ENCODE results near the gene NOP56. TPM values are rescaled to one million over a fixed set of nuclear protein-coding genes. Genes with fewer than 3 reads are reported as not detected.

NOP56 gene
- total and polyA plus RNA-seq, 9 of the 15 experiments (the other 6 are each of a cell fraction or from before 2014, with no cell fraction given) = 295 to 697 (median 439) TPM

- TF ChIP-seq ZNF77 (CRISPR knock-in tag; IDR thresholded peaks at IDR 0.05) (no peak), ZNF263 (CRISPR knock-in tag; IDR thresholded peaks at IDR 0.05; ENCODE audit: borderline replicate concordance) (peak; percentile 26; the same call in 1 of the 2 replicates), ZNF316 (IDR thresholded peaks at IDR 0.05) (no peak), ZNF354B (CRISPR knock-in tag; IDR thresholded peaks at IDR 0.05) (no peak), ZC3H4 (CRISPR knock-in tag; IDR thresholded peaks at IDR 0.05; ENCODE audit: borderline replicate concordance) (no peak), ZZZ3 (IDR thresholded peaks at IDR 0.05) (no peak), CBFA2T2 (conservative IDR thresholded peaks at IDR 0.05) (no peak), TRIM28 (IDR thresholded peaks at IDR 0.05) (no peak), ZNF436 (CRISPR knock-in tag; IDR thresholded peaks at IDR 0.05) (no peak), RB1 (IDR thresholded peaks at IDR 0.05; ENCODE audit: low read depth) (peak; percentile 19; the same call in 1 of the 2 replicates), ZFP30 (CRISPR knock-in tag; IDR thresholded peaks at IDR 0.05; ENCODE audit: borderline replicate concordance) (no peak), BCOR (IDR thresholded peaks at IDR 0.05) (no peak), PHB (CRISPR knock-in tag; IDR thresholded peaks at IDR 0.05) (no peak), SRSF3 (IDR thresholded peaks at IDR 0.05; ENCODE audit: insufficient read depth, low read length) (no peak), CBFA2T3 (IDR thresholded peaks at IDR 0.05) (no peak), ETS2 (tag; IDR thresholded peaks at IDR 0.05; ENCODE audit: borderline replicate concordance, poor library complexity, severe bottlenecking) (no peak), HIVEP1 (CRISPR knock-in tag; IDR thresholded peaks at IDR 0.05) (no peak), BCL6 (CRISPR knock-in tag; IDR thresholded peaks at IDR 0.05) (no peak), ZC3H11A (IDR thresholded peaks at IDR 0.05; ENCODE audit: low read depth, low read length) (no peak), ZFX (CRISPR knock-in tag; IDR thresholded peaks at IDR 0.05) (peak; percentile 48; the same call in 1 of the 2 replicates), PHF8 (IDR thresholded peaks at IDR 0.05; ENCODE audit: borderline replicate concordance, low read length) (peak; percentile 37; the same call in 1 of the 2 replicates), ZNF134 (CRISPR knock-in tag; conservative IDR thresholded peaks at IDR 0.05) (no peak)
- TF ChIP-seq, protein P1, sequence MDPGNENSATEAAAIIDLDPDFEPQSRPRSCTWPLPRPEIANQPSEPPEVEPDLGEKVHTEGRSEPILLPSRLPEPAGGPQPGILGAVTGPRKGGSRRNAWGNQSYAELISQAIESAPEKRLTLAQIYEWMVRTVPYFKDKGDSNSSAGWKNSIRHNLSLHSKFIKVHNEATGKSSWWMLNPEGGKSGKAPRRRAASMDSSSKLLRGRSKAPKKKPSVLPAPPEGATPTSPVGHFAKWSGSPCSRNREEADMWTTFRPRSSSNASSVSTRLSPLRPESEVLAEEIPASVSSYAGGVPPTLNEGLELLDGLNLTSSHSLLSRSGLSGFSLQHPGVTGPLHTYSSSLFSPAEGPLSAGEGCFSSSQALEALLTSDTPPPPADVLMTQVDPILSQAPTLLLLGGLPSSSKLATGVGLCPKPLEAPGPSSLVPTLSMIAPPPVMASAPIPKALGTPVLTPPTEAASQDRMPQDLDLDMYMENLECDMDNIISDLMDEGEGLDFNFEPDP (CRISPR knock-in tag; IDR thresholded peaks at IDR 0.05) = no peak
- TF ChIP-seq, protein P2, sequence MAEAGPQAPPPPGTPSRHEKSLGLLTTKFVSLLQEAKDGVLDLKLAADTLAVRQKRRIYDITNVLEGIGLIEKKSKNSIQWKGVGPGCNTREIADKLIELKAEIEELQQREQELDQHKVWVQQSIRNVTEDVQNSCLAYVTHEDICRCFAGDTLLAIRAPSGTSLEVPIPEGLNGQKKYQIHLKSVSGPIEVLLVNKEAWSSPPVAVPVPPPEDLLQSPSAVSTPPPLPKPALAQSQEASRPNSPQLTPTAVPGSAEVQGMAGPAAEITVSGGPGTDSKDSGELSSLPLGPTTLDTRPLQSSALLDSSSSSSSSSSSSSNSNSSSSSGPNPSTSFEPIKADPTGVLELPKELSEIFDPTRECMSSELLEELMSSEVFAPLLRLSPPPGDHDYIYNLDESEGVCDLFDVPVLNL (CRISPR knock-in tag; IDR thresholded peaks at IDR 0.05; ENCODE audit: low read depth) = no peak
- TF ChIP-seq, protein P3, sequence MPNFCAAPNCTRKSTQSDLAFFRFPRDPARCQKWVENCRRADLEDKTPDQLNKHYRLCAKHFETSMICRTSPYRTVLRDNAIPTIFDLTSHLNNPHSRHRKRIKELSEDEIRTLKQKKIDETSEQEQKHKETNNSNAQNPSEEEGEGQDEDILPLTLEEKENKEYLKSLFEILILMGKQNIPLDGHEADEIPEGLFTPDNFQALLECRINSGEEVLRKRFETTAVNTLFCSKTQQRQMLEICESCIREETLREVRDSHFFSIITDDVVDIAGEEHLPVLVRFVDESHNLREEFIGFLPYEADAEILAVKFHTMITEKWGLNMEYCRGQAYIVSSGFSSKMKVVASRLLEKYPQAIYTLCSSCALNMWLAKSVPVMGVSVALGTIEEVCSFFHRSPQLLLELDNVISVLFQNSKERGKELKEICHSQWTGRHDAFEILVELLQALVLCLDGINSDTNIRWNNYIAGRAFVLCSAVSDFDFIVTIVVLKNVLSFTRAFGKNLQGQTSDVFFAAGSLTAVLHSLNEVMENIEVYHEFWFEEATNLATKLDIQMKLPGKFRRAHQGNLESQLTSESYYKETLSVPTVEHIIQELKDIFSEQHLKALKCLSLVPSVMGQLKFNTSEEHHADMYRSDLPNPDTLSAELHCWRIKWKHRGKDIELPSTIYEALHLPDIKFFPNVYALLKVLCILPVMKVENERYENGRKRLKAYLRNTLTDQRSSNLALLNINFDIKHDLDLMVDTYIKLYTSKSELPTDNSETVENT (CRISPR knock-in tag; IDR thresholded peaks at IDR 0.05) = no peak
- TF ChIP-seq, protein P4, sequence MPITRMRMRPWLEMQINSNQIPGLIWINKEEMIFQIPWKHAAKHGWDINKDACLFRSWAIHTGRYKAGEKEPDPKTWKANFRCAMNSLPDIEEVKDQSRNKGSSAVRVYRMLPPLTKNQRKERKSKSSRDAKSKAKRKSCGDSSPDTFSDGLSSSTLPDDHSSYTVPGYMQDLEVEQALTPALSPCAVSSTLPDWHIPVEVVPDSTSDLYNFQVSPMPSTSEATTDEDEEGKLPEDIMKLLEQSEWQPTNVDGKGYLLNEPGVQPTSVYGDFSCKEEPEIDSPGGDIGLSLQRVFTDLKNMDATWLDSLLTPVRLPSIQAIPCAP (CRISPR knock-in tag; IDR thresholded peaks at IDR 0.05; ENCODE audit: borderline replicate concordance) = no peak
These were observed 39.8 kb downstream of the NOP56 start, which contains the start of gene EBF4 (continued) for GRCh38 chr20:2692036-2692885.

Data from K562 (cell line).